ENCODE data around the gene ACOT9.
"Not testable (repeated sequence)": the region's sequence is repeated elsewhere in the genome, so short reads cannot be mapped to it uniquely, and the experiment has no call there.

The ACOT9 gene

DNA sequence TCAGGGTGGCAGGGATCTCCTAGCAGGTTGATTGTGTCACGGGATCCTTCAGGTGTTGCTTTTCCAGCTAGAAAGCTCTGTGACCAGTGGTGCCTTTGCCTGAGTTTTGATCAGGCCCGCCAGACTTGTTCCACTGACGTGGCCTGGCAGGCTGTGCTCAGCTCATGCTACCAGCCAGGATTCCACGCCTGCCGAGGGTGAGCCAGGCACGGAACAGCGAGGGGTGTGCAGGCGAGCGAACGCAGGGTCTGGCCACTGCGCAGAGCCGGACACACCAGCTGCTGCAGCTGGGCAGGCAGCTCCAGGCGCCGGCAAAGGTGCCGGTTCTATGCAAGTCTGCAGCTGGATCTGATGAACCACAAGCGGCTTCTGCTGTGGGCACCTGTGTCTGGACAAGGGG, 22.8 kb upstream of the ACOT9 start:
- DNase-seq (ENCODE audit: low read depth in 2 of 2) = no peak

DNA sequence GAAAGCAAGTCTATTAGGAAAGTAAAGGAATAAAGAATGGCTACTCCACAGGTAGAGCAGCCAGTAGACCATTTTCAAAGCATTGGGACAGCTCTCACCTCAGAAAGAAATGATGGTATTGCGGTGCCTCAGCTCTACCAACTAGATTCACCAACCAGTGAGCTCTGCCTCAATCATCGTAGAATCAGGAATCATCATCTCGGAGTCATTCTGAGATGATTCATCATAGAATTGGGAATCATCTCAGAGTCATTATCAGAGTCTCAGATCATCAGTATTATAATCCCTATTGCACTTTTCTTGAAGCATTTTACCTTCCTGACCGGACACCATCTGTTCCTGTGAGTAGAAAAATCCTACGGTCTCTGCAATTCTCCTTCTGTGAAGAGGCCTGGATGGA, 22.4 kb upstream of the ACOT9 start:
- no peak for DNase-seq (ENCODE audit: low read depth in 2 of 2)

DNA sequence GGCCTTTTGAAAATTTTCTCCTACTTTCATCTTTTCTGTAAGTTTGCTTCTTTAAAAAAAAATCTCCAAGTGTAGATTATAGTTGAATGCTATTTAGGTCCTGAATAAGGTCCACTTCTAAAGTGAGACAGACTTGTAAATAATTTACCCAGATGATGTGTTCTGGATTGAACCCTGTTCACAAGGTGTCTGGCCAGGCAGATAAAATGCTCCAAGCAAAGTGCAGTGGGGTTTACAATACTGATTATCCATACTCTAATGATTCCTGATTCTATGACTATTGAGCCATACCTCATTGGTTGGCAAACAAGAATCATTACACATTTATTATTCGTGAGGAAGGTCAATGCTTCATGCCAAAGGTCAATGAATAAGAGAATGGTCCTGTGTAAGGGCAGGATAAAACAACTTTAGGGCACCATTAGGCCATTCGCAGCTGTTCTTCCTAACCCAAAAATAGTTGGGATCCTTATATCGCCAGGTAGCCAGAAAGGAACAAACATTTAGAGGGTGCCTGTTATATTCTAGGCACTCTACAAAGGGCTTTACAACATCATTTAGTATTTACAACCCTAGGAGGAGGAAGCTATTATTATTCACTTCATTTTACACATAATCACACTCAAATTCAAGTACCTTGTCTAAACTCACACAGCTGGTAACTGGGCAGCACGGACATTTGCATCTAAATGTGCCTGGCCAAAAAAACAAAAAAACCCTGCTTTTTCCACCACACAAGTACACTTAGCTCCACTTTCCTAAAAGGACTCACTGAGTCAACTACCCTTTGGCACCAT, 21.3 kb upstream of the ACOT9 start:
- DNase-seq (ENCODE audit: low read depth in 2 of 2) = no peak

DNA sequence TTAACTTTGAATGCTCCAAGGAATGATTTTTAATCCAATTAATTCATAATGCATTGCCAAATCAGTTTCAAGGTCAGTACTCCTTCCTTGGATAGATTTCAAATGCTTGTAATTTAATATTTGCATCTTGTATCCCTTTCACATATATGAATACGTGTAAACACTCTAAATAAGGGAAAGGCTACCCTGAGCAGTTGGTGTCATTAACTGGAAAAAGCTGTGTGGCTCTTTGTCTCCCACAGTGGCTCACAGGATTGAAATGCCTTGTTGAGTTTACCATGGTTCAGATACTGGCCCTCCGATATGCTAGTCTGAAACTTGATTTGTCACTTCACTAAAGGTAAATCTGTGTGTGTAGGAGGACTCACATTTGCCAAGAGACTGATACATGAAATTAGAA, 16.7 kb upstream of the ACOT9 start:
- DNase-seq (ENCODE audit: low read depth in 2 of 2) = no peak

DNA sequence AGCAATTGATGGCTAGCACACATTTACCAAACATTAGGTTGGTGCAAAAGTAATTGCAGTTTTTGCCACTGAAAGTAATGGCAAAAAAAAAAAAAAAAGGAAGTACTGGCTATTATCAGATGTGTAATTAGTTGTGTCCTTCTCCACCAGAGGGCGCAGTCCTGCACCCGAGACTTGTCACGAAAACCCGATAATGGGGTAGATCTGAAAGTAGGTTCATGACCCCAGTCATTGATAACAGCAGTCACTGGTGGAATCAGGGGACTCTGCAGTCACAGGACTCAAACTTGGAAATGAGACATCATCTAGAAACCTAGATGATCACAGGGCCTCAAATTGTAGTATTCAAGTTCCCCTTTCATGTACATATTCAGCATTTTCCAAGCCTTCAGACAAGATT, 13.1 kb upstream of the ACOT9 start:
- DNase-seq (ENCODE audit: low read depth in 2 of 2) = no peak

DNA sequence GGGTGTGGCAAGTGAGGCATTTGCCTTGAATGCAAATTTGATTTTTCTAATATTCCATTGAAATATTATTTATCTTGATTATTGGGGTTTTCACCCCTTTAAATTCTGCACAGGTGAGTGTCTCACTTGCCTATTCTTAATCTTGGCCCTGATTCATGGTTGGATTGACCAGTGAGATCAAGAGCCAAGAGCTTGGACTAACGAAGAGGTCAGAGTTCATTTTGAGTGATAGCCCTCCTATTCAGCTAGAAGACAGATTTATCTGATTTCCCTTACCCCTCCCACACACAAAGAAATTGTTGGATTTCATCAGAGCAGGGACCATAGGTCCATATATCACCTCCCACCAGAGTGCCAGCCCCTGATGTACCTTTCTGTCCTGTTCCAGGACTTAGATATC, 11.6 kb upstream of the ACOT9 start:
- DNase-seq (ENCODE audit: low read depth in 2 of 2) = no peak

DNA sequence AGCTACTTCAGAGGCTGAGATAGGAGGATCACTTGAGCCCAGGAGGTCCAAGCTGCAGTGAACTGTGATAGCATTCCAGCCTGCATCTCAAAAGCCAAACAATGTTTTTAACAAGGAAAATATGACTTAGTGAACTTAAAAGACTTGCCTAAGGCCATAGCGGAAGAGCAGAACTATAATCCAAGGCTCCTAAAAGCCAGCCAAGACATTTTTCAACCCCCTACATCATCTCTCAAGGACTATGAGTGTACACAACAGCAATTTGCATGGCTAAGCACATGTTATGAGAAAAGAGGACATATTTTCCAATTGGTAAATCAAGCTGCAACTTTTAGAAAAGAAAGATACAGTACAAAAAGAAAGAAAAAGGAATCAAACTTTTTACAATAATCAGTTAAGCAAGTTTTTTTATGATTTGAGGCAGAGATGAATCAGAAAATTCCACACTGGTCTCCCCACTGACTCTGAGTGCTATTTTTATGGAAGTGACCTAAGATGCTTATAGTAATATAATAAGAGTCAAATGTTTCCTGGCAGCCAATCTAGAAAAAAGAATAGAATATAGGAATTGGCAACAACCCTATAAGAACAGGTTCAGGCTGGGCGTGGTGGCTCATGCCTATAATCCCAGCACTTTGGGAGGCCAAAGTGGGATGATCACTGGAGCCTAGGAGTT, 9.8 kb upstream of the ACOT9 start:
- DNase-seq (ENCODE audit: low read depth in 2 of 2) = no peak

DNA sequence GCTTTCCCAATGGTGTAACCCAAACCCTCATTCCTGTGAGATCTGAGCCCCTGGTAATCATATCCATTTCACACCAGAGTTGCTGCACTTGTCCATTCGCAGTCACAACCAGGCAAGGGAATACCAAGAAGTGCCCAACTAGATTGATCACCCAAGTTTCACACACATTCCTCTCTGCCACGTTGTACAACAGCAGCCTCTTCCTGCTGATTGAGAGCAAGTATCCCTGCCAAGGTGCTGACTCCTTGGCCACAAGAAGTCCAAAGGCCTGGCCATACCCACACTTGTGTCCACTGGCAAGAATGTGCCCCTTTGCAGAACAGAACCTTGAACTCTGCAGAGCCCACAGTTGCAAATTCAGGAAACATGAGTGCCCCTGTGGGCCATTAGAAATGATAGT, 6.5 kb upstream of the ACOT9 start:
- DNase-seq (ENCODE audit: low read depth in 2 of 2) = no peak

DNA sequence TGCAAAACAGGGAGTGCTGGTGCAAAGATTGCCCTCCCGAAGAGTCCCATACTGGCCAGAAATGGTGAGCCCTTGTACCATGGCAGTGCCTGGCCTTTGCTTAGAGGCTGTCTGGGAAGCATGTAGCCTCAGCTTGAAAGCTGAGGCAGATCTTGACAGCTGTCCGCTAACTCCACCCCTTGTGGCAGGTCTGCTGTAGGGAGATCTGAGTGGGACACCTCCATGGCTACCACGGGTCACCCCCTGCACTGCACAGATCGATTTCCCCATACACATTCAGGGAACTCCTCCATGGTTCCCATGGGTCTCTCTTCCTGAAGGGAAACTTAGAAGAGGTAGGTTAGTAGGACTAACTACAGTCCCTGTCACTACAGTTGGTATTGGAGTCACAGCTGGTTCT, 6.1 kb upstream of the ACOT9 start:
- no peak for DNase-seq (ENCODE audit: low read depth in 2 of 2)

DNA sequence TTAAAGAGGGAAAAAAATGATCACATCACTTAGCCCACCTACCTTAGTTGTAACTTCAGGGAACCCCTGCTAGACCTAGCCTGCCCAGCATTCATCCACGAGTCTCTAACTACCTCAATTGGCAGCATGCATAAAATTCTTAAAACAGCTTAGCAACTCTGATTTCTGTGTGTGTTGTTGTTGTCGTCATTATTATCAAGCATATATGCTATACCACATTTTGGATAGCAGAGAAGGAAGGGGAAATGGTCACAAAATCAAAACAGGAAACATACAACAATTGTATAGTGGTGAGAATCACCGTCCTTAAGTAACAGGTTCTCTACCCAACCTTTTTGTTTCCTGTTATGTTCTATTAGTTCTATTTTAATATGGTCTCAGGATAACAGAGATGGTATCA, 2.7 kb upstream of the ACOT9 start:
- DNase-seq (ENCODE audit: low read depth in 2 of 2) = no peak

DNA sequence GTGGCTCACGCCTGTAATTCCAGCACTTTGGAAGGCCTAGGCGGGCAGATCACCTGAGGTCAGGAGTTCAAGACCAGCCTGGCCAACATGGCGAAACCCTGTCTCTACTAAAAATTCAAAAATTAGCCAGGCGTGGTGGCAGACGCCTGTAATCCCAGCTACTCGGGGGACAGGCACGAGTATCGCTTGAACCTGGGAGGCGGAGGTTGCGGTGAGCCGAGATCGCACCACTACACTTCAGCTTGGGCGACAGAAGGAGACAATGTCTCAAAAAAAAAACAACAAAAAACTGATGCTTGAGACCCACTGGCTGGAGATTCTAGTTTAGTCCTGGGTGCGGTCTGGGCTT, 521 bp upstream of the ACOT9 start:
- DNase-seq (ENCODE audit: low read depth in 2 of 2) = not testable (repeated sequence)

DNA sequence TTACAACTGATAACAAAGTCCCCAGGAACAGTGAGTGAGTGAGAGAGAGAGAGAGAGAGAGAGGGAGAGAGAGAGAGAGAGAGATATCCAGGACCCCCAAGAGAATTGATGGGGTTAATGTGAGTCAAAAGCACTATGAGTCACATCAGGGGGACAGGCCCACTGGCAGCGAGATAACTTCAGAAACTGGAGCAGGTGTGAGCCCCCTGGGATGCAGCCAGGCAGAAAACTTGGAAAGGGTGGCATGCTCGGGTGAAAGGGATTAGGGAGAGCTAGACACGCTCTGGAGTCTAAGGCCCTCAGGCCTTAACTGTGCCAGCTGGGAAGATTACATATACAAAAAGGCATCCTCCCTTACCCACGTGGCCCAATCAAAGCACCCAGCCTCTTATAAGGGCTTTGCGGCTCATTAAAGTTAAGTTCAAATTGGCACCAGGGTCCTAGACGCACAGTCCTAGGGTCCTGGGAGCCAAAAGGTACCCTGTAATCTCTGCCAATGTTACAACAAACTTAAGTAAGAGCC, 841 bp downstream of the ACOT9 start:
- no peak for DNase-seq (ENCODE audit: low read depth in 2 of 2)

DNA sequence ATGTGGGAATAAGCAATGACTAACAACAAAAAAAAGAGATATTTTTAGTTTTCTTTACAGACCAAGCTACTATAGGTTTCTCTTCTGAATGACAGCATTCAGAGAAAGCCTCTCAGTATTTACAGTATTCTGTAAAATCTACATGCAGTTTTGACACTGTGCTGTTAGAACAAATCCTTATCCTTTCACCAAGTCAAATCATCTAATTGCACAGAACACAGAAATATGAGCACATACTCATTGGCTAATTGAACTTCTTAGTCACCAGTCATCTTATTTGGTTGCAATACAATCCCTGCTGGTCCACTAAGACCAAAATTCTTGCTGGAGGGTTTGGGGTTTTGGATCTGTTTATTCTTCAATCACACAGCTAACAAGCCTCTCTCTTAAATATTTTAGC, 5.7 kb downstream of the ACOT9 start:
- no peak for DNase-seq (ENCODE audit: low read depth in 2 of 2)

DNA sequence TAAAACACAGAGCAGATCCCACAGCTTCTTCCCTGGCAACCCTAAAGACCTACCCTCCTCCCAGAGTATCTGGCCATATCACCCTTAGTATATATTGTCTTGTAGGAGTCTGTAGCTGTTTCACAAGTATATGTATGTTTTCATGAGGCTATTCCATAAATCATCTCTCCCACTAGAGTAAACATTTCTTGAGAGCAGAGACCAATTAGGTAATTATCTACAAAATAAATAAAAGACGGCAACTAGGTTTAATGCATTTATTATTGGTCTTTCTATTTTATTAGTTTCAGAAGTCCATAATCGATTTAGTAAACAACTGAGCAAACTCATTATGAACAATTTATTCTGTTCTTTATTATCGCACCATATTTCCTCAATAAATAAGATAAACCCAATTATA, 7.0 kb downstream of the ACOT9 start:
- DNase-seq (ENCODE audit: low read depth in 2 of 2) = no peak

DNA sequence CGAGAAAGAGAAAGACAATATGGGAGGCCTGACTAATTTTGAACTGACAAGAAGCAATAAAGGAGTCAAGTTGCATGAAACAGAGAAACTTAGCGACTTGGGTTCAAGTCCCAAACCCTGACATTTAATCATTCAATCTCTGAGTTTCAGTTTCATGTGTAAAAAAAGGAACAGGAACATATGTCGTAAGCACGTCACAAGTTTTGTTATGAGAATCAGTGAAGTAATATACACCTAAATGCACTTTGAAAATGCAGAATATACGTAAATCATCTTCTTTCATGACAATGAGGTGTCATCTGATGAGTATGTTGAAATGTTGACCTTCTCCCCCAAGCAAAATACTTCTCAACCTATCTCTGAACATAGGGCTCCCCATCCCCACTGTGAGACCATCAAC, 10.4 kb downstream of the ACOT9 start:
- no peak for DNase-seq (ENCODE audit: low read depth in 2 of 2)

DNA sequence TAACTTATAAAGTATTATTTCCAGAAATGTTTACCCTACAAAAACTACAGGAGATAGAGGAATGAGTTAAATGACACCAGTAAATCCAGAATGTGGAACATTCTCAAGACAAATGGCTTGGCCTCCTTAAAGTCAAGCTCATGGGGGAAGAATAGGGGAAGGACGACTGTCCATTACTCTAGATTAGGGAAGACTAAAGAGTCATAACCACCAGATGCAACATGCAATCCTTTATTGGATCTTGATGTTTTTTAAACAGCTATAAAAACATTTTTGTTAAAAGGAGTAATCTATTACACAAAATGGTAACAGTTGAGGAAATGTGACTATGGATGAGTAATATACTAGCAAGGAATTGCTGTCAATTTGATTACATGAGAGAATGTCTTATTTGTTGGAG, 11.1 kb downstream of the ACOT9 start:
- DNase-seq (ENCODE audit: low read depth in 2 of 2) = no peak

DNA sequence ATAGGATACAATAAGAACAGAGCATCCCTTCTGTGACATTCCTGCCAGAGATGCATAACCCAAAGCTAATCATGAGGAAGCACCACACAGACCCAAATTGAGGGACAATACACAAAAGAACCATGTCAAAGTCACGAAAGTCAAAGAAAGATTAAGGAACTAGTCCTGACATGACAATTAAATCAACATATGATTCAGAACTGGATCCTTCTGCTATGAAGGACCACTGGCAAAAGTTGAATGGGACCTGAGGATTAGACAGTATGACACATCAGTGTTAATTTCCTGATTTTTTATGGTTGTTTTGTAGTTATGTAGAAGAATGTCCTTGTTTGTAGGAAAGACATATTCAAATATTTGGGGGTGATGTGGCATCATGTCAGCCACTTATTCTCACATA, 13.9 kb downstream of the ACOT9 start:
- no peak for DNase-seq (ENCODE audit: low read depth in 2 of 2)

DNA sequence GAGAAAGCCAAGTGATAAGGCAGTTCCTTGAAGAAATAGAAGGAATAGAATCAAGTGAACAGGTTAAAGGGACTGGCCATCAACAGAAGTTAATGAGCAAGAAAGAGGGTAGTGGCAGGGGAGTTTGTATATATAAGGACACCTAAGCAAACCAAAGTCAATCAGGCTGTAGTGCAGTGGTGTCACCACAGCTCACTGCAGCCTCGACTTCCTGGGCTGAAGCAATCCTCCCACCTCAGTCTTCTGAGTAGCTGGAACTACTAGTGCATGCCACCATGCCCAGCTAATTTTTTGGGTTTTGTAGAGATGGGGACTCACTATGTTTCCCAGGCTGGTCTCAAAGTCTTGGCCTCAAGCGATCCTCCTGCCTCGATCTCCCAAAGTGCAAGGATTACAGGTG, 15.9 kb downstream of the ACOT9 start:
- no peak for DNase-seq (ENCODE audit: low read depth in 2 of 2)

DNA sequence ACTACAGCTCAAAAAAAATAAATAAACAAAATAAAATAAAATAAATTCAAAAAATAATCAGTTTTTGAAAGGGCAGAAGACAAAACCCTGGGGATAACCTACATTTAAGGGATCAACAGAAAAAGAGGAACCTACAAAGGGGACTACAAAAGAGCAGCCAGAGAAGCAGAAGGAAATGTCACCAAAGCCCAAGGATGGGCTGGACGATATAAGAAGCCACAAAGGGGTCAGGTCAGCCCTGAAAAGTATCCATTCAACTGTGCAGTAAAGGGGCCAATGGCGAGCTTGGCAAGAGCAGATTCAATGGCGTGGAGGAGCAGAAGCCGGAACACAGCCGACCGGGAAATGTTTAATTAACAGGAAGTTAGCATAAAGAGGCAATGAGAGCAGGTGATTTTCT, 16.9 kb downstream of the ACOT9 start:
- no peak for DNase-seq (ENCODE audit: low read depth in 2 of 2)

DNA sequence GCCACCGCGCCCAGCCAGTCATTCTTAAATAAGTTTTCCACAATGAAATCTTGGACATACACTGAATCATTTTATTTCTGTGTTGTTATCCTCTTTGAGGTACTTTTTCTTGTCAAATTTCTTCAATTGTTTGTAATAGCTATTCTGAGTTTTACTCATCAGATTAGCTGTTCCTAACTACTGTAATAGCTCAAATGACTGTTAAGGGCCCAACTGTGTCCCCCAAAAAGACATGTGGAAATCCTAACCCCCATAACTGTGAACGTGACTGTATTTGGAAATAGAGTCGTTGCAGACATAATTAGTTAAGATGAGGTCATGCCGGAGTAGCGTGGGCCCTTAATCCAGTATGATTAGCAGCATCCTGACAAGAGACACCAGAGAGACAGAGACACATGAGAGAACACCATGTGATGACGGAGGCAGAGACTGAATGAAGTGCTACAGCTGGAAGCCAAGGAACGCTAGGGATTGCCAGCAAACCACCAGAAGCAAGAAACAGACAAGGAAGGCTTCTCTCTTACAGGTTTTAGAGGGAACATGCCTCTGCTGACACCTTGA, 22.9 kb downstream of the ACOT9 start:
- DNase-seq (ENCODE audit: low read depth in 2 of 2) = no peak

DNA sequence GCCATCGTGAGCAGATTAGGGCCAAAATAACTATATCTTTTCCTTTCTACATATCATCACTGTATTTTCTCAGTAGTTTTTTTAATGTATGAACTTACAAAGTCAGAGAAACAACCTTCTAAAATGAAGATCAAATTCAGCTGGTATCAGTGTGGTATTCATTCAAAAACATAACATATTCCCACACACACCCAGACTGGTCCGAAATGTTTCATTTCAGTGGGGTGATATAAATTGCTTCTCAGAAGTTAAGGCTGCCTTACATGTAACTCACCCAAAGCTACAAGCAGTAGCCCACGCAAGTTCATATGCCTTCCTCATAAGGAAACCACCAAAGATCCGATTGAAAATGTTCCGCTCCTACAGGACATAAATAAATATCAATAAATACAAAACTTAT, 37.8 kb downstream of the ACOT9 start:
- no peak for DNase-seq (ENCODE audit: low read depth in 2 of 2)

DNA sequence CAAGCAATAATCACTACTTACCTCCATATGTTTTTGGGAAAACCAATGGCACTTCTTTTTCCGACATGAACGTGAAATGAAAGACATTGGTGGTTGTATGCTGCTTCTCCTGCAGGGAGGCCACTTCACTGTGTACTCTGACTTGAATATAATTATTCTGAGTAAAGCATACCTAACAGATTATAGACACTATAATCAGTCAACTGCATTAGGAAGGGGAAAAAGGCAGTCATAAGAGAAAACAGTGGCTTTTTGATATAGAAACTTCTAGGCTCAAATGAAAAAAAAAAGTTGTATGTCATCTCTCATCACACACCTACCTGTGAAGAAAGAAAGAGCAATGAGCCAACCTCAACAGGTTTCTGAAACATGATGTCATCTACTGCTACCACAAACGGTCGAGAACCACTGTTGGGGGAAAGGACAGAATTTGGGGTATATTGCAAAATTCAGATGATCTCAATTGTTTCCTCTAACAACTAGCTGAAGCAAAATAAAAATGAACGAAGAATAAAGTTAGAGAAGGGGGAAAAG, 38.3 kb downstream of the ACOT9 start:
- DNase-seq (ENCODE audit: low read depth in 2 of 2) = no peak

DNA sequence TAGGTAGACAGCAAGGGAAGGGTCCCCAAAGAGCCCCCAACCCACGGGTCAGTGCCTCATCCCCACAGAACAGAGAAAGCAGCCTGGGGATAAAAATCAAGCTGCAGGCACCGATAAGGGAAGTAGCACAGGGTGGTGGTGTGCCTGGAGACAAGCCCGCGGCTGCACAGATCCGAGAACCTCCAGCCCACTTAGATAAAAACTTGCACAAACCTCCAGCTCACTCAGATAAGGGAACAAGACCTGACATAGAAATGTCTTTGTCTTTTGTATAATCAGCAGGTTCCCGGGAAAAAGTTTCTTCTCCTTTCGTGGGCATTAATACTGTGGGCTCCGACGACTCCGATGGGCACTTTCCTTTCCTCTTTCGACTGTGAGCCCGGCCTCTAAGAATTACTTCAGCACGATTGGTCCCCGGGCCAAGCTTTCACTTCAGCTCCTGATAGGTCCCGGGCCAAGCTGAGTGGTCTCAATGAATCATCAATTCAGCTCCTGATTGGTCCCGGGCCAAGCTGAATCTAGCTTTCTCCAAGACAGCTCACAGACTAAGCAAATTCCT, 43.4 kb downstream of the ACOT9 start:
- no peak for DNase-seq (ENCODE audit: low read depth in 2 of 2)

All from fibroblast of skin of left biceps (primary cell).